CD4-positive, alpha-beta memory T cell (primary cell): ENCODE measurements around the gene DENR. TPM values are rescaled to one million over a fixed set of nuclear protein-coding genes. Genes with fewer than 3 reads are reported as not detected.

ENCODE experiments used
- CTCF ChIA-PET: fragments of 350-600 bp; sonication (Branson Sonifier 250); formaldehyde crosslinking; loops from one replicate; lab custom pipeline; 2021; ENCODE audit warnings: inconsistent platforms; ENCODE audit not compliant: partially characterized antibody; lab: Charles Lee
- POLR2A ChIA-PET: fragments of 350-600 bp; sonication (Branson Sonifier 250); formaldehyde crosslinking; loops from one replicate; lab custom pipeline; 2021; ENCODE audit not compliant: partially characterized antibody; lab: Charles Lee
- DNase-seq, 5 donors: peaks; one replicate each; pipeline versions ENCODE4 v3.0.0 to v3.0.0-alpha.2; 2020 to 2022; ENCODE audit warnings: mixed read lengths in 1 of 5
- H3K27ac ChIP-seq: one replicate; pipeline ENCODE4 v1.7.0; 2013; ENCODE audit warnings: low read depth, low read length
- H3K27me3 ChIP-seq: 2 replicates; pipeline ENCODE4 v1.7.0; 2013; ENCODE audit warnings: mild to moderate bottlenecking, low read length, moderate library complexity; ENCODE audit not compliant: insufficient read depth
- H3K36me3 ChIP-seq: 2 replicates; pipeline ENCODE4 v1.7.0; 2013; ENCODE audit warnings: mild to moderate bottlenecking, low read length, moderate library complexity; ENCODE audit not compliant: insufficient read depth
- H3K4me1 ChIP-seq: 2 replicates; pipeline ENCODE4 v1.7.0; 2013; ENCODE audit warnings: mild to moderate bottlenecking, low read length, moderate library complexity; ENCODE audit not compliant: insufficient read depth
- H3K4me3 ChIP-seq, 2 donors: one replicate each; pipeline ENCODE4 v1.7.0; 2013; ENCODE audit warnings: low read length in 2 of 2, mild to moderate bottlenecking in 1 of 2
- H3K9me3 ChIP-seq, 2 donors: one replicate each; pipeline ENCODE4 v1.7.0; 2013; ENCODE audit warnings: low read length in 2 of 2, control low read depth in 1 of 2; ENCODE audit not compliant: control insufficient read depth in 1 of 2
- H3K27ac Mint-ChIP-seq, 7 donors: one replicate each; pipeline ENCODE4 v1.8.0; 2020 to 2021; ENCODE audit warnings: mixed read lengths in 7 of 7, mild to moderate bottlenecking in 6 of 7, inconsistent platforms in 3 of 7, moderate library complexity in 3 of 7
- H3K27me3 Mint-ChIP-seq, 2 donors: one replicate each; pipeline ENCODE4 v1.8.0; 2020 to 2021; ENCODE audit warnings: mixed read lengths in 2 of 2
- H3K36me3 Mint-ChIP-seq, 2 donors: one replicate each; pipeline ENCODE4 v1.8.0; 2020 to 2021; ENCODE audit warnings: mixed read lengths in 2 of 2, inconsistent platforms in 1 of 2, mild to moderate bottlenecking in 1 of 2
- H3K4me1 Mint-ChIP-seq, 4 donors: one replicate each; pipeline ENCODE4 v1.8.0; 2020 to 2021; ENCODE audit warnings: mixed read lengths in 4 of 4, mild to moderate bottlenecking in 1 of 4
- H3K4me3 Mint-ChIP-seq, 8 donors: one replicate each; pipeline ENCODE4 v1.8.0; 2020 to 2021; ENCODE audit warnings: mixed read lengths in 8 of 8, mild to moderate bottlenecking in 7 of 8, moderate library complexity in 6 of 8, inconsistent platforms in 3 of 8
- H3K9me3 Mint-ChIP-seq, 8 donors: one replicate each; pipeline ENCODE4 v1.8.0; 2020 to 2021; ENCODE audit warnings: mixed read lengths in 8 of 8, mild to moderate bottlenecking in 5 of 8, inconsistent platforms in 3 of 8, moderate library complexity in 1 of 8
- intact Hi-C: fragments of 100-400 bp; cut with micrococcal nuclease; formaldehyde crosslinking; loops from one replicate; pipeline ENCODE4 v1.15.1; 2023
- polyA plus RNA-seq, 2 donors: library from polyadenylated mRNA; unstranded; fragments of 300-500 nt; fragmentation: Illumina TruSeq; gene quantifications; one replicate each; pipeline ENCODE4 v1.2.3, GENCODE V29; 2021
- total RNA-seq, 2 experiments: library from RNA; stranded (reverse); gene quantifications; one replicate each; pipeline ENCODE4 v1.2.3, GENCODE V29; 2021

Gene DENR
- total and polyA plus RNA-seq, 4 experiments from 2014 or later: 47.8 to 93.4 (median 56.4) TPM

GRCh38 chr12:122820138-122820537, 67.5 kb downstream of the DENR start:
- Histone ChIP-seq H3K4me1 (no peaks in the 10 kb centered on the region), H3K4me3 (no peak overlapping the region), H3K36me3 (no peaks in the 10 kb centered on the region), H3K27me3 (no peaks in the 10 kb centered on the region), H3K27ac (no peak overlapping the region), H3K9me3 (no peaks in the 10 kb centered on the region)
- H3K4me3 Mint-ChIP-seq: no peak overlapping the region
- intact Hi-C loops: no loop called here
- no peaks in the 10 kb centered on the region for H3K9me3 Mint-ChIP-seq
- H3K36me3 Mint-ChIP-seq: no peaks in the 10 kb centered on the region
- ChIA-PET POLR2A (no interaction called here), CTCF (no interaction called here)
- H3K4me1 Mint-ChIP-seq: no peaks in the 10 kb centered on the region
- DNase-seq: no peak
- no peak overlapping the region for H3K27ac Mint-ChIP-seq
- no peaks in the 10 kb centered on the region for H3K27me3 Mint-ChIP-seq

Other genes starting within 250 kb of the DENR start
- gene RSRC2, start 225.9 kb upstream of the DENR start, total RNA-seq: 100 to 1,000 TPM; 138 to 141 TPM
- 10 to 100 TPM; 16.1 to 50.0 TPM for gene RSRC2, start 225.9 kb upstream of the DENR start, polyA plus RNA-seq
- 10 to 100 TPM; 29.7 to 30.9 TPM for gene KNTC1, start 225.6 kb upstream of the DENR start, total RNA-seq
- gene KNTC1, start 225.6 kb upstream of the DENR start, polyA plus RNA-seq: 1 to 10 TPM; 3.3 to 3.7 TPM
- not detected for gene HCAR2, start 49.5 kb upstream of the DENR start, total RNA-seq
- gene HCAR2, start 49.5 kb upstream of the DENR start, polyA plus RNA-seq: not detected
- not detected for gene HCAR3, start 36.0 kb upstream of the DENR start, total RNA-seq
- not detected for gene HCAR3, start 36.0 kb upstream of the DENR start, polyA plus RNA-seq
- gene HCAR1, start 22.0 kb upstream of the DENR start, total RNA-seq: under 1 TPM; 0.09 to 0.19 TPM
- gene HCAR1, start 22.0 kb upstream of the DENR start, polyA plus RNA-seq: not detected
- gene CCDC62, start 21.7 kb downstream of the DENR start, total RNA-seq: 1 to 10 TPM in 1 of 2 experiments, under 1 TPM in 1; 0.97 to 2.3 TPM
- gene CCDC62, start 21.7 kb downstream of the DENR start, polyA plus RNA-seq: under 1 TPM in 1 of 2 donors, not detected in 1; 0.14 TPM
- 10 to 100 TPM; 87.7 to 88.3 TPM for gene HIP1R, start 82.6 kb downstream of the DENR start, total RNA-seq
- 10 to 100 TPM in 1 of 2 donors, 1 to 10 TPM in 1; 4.5 to 11.2 TPM for gene HIP1R, start 82.6 kb downstream of the DENR start, polyA plus RNA-seq
- 10 to 100 TPM; 22.8 to 23.7 TPM for gene VPS37B, start 143.3 kb downstream of the DENR start, total RNA-seq
- 10 to 100 TPM; 18.8 to 21.6 TPM for gene VPS37B, start 143.3 kb downstream of the DENR start, polyA plus RNA-seq
- gene ABCB9, start 213.6 kb downstream of the DENR start, total RNA-seq: 1 to 10 TPM; 5.9 to 7.1 TPM
- 1 to 10 TPM in 1 of 2 donors, under 1 TPM in 1; 0.81 to 1.8 TPM for gene ABCB9, start 213.6 kb downstream of the DENR start, polyA plus RNA-seq
- 10 to 100 TPM; 38.3 to 46.6 TPM for gene OGFOD2, start 222.4 kb downstream of the DENR start, total RNA-seq
- 10 to 100 TPM; 13.9 to 15.9 TPM for gene OGFOD2, start 222.4 kb downstream of the DENR start, polyA plus RNA-seq
- gene ARL6IP4, start 227.9 kb downstream of the DENR start, total RNA-seq: 100 to 1,000 TPM; 159 to 180 TPM
- gene ARL6IP4, start 227.9 kb downstream of the DENR start, polyA plus RNA-seq: 100 to 1,000 TPM; 184 to 252 TPM